Activated CD4-positive, alpha-beta T cell treated with anti-CD3 and anti-CD28 coated beads, Interleukin-2, amount 50 U/mL, for 1 hour (primary cell): Measurements from ENCODE around the gene IPO9.
"Not testable (repeated sequence)": the region's sequence is repeated elsewhere in the genome, so short reads cannot be mapped to it uniquely, and the experiment has no call there.

Experiments used
- DNase-seq: peaks from one replicate; pipeline ENCODE4 v3.0.0-alpha.2; 2020

Gene IPO9

DNA sequence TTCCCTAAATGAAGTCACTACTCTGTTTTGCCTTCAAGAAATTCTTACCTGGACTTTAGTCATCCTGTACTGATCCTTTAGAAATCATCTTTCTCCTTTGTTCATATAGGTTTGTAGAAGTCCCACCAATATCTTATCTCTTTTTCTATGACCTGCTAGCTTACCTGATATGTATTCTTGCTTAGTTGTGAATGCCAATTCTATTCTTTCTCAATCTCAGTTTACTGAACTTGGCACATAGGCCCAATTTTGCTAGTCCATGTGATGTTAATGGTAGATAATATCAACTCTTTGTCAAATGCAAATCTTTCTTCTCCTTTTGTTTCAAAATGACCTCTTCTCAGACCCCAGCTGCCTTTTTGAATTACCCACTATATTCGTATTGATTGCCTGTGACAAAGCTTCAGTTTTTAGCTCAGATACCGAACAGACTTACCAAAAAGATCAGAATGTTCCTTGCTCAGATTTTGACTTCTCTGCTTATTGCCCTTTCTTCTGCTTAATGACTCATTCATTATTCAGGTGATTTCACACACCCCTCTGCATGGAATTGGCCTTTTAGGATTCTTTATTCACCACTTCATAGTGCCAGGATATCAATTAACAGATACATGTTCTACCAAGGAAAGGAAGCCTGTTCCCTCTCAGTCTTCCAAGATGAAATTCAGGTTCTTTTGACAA is 20.6 kb downstream of the IPO9 start:
- no peak for DNase-seq

- no peak for DNase-seq
These were observed 21.1 kb downstream of the IPO9 start for GRCh38 chr1:201850053-201850397.

DNA sequence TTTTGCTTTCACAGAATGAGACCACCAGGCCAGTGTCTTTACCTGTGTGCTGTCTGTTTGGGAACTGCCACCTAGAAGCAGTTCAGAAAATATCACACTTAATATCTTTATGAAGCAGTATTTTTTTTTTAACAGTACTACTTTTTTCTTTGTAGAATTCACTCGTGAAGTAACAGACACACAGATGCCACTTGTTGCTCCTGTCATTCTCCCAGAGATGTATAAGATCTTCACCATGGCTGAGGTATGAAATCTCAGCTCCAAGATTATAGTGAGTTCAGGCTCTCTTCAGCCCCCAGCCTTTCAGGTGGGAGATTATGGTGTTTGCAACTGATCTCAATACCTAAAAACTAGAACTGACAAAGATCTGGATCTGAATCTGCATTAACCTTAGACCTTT is 23.0 kb downstream of the IPO9 start:
- DNase-seq = no peak

- DNase-seq = not testable (repeated sequence)
These were observed 27.8 kb downstream of the IPO9 start for GRCh38 chr1:201856722-201857121.

GRCh38 chr1:201859424-201859823 is 30.5 kb downstream of the IPO9 start:
- DNase-seq = no peak

- no peak for DNase-seq
These were observed 32.5 kb downstream of the IPO9 start for GRCh38 chr1:201861448-201861847.

- DNase-seq = no peak
These were observed 41.4 kb downstream of the IPO9 start for GRCh38 chr1:201870397-201870796.

GRCh38 chr1:201874672-201875071 is 45.7 kb downstream of the IPO9 start:
- no peak for DNase-seq

- DNase-seq = no peak
These were observed 47.3 kb downstream of the IPO9 start for GRCh38 chr1:201876148-201876818.

DNA sequence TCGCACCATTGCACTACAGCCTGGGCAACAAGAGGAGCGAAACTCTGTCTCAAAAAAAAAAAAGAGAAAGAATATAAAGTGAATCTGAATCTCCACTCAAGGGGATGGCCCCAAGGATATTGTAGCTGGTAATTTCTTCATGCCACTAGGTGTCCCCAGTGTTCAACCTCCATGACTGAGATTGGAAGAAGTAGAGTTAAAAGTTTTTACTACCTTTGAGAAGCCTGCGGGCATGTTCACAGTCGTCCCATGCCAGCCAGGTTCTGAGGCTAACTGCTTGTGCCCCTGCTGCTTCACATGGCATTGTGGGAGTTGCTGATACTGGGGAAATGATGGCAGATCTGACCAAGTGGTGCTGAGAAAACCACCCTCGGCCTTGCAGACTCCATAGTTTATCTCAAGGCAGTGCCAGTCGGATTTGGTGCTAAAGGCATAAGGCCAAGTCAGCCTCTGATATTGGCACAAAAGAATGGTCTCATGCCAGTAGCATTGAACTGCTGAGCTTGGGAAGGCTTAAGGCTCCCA is 49.0 kb downstream of the IPO9 start:
- no peak for DNase-seq

DNA sequence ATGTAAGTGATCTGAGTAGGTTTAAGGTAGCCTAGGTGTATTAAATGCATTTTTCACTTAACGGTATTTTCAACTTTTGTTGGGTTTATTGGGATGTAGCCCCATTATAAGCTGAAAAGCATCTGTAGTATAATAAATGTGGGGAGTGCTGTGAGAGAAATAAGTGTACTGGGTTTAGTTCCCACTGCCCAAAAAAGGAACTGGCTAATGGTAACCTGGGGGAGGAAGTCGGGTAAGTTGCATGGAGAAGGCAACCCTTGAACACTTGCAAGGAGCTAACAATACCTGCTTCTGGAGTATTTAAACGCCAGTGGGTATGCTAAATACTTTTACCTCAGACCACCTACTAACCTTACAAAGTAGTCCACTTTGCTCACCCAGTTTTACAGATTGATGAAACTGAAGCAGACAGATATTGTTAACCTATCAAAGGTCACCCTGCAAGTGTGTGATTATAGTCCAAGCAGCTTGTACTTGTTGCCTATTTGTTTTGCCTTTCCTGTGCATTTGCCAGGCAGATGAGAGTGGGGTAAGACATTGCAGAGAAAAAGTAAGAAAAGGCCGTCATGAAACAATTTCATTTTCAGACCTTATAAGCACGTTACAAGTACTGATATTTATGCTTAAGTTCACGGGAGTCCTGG is 52.1 kb downstream of the IPO9 start:
- no peak for DNase-seq

- DNase-seq = no peak
These were observed 52.7 kb downstream of the IPO9 start for GRCh38 chr1:201881617-201882016.

- DNase-seq = no peak
These were observed 53.7 kb downstream of the IPO9 start for GRCh38 chr1:201882665-201883132.

- no peak for DNase-seq
These were observed 54.3 kb downstream of the IPO9 start for GRCh38 chr1:201883266-201883665.

GRCh38 chr1:201883786-201884185 is 54.8 kb downstream of the IPO9 start:
- no peak for DNase-seq

GRCh38 chr1:201884425-201884824 is 55.5 kb downstream of the IPO9 start:
- DNase-seq = no peak

- no peak for DNase-seq
These were observed 56.6 kb downstream of the IPO9 start for GRCh38 chr1:201885531-201886075.

- DNase-seq = no peak
These were observed 57.3 kb downstream of the IPO9 start for GRCh38 chr1:201886103-201886885.

DNA sequence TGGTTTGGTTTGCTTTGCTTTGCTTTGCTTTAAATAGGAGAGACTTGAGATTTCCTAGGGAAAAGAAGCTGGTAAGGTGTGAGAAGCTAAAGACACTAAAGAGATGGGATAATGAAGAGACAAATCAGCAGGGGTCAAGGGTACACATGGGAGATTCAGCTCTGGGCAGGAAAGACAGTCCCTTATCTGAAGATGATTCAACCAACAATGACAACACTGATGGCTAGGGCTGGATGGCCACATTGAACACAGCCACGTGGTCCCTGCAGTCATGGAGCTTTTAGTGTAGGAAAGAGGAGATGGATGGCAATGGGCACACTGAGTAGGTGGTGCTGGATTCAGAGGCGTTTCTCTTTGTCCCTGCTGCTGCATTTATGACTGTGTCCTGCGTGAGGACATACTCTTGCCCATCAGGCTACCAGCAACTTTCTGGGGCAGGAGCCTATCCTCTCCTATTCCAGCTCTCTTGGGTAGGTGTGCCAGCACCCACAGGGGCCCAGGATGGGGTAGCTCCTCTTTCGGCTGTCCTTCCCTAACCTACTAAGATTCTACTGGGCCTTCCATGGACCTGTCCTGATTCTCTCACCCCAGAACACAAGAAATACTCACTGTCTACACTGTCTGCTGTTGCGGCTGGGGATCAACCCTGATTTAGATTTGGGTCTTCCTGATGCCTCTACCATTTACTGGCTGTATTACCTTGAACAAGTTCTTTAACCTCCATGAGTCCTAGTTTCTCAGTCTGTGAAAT is 58.3 kb downstream of the IPO9 start:
- no peak for DNase-seq

DNA sequence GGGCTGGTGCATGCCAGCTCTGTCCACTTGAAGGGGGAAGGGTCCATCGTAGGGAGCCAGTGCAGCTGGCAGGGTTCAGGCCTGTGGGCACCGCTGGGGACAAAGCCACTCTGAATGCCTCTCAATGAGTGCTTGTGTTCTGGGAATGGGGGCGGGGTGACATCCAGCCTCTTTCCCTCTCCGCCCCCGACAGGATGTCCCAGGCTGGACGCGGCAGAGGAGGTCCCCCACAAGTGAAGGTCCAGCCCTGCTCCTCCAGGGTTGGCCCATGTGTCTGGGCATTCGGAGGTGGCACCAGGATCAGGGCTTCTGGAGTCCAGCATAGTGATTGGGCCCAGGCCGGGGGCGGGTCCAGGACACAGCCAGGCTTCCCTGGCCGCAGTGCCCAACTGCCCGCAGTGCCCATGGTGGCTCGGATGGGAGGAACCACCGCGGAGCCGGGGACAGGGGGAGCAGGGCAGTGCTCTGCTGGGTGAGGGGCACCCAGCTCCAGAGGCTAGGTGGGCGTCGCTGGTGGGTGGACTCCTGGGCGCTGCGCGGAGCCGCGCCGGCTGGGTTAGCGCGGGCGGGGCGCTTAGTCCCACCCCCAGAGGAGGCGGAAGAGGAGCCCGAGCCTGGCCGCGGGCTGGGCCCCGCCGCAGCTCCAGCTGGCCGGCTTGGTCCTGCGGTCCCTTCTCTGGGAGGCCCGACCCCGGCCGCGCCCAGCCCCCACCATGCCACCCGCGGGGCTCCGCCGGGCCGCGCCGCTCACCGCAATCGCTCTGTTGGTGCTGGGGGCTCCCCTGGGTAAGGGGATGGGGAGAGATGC is 59.5 kb downstream of the IPO9 start, which contains the start of gene SHISA4:
Gene SHISA4 (plus strand): TSS at position 617 of the 808 bp plus-strand sequence. CDS start 97 bp downstream, at position 714.
- DNase-seq = no peak
